Measurements from ENCODE around the gene RSPH6A. TPM values are rescaled to one million over a fixed set of nuclear protein-coding genes. Genes with fewer than 3 reads are reported as not detected.

RSPH6A gene
- total RNA-seq, 1 donor from 2014 or later: not detected

- H3K36me3 ChIP-seq: peaks cover 0 to 7% of the 10 kb centered on the region in 2 donors
- no peaks in the 10 kb centered on the region for H3K9me3 ChIP-seq
- no peaks in the 10 kb centered on the region for H3K27me3 ChIP-seq
- H3K4me1 ChIP-seq: peaks cover 56% of the 10 kb centered on the region
- H3K27ac ChIP-seq: peak overlapping the region; percentile 98
- intact Hi-C loops (cut with DNase I): no loop called here
- no peak for TF ChIP-seq POLR2AphosphoS5 (IDR thresholded peaks at IDR 0.05; ENCODE audit: insufficient read depth in 1 of 2, low read depth in 1 of 2)
- TF ChIP-seq POLR2A (IDR thresholded peaks at IDR 0.05): no peak
- TF ChIP-seq CTCF (IDR thresholded peaks at IDR 0.05): no peak
- no peak for DNase-seq (ENCODE audit: extremely low spot score in 2 of 2)
- peak overlapping the region; percentile 58 to 80 for H3K4me3 ChIP-seq
These were observed 46.5 kb downstream of the RSPH6A start for GRCh38 chr19:45768655-45768983.

GRCh38 chr19:45767881-45768654, 47.0 kb downstream of the RSPH6A start:
- DNase-seq (ENCODE audit: extremely low spot score in 2 of 2): peak in 1 of 2 donors; percentile 92
- H3K9me3 ChIP-seq: no peaks in the 10 kb centered on the region
- H3K4me1 ChIP-seq: peaks cover 58% of the 10 kb centered on the region
- H3K4me3 ChIP-seq: peak overlapping the region; percentile 58 to 80
- peak overlapping the region; percentile 98 for H3K27ac ChIP-seq
- TF ChIP-seq CTCF (IDR thresholded peaks at IDR 0.05) (no peak), POLR2A (IDR thresholded peaks at IDR 0.05) (peak in 1 of 2 donors; percentile 10), POLR2AphosphoS5 (IDR thresholded peaks at IDR 0.05; ENCODE audit: insufficient read depth in 1 of 2, low read depth in 1 of 2) (peak in 1 of 2 donors; percentile 5)
- peaks cover 0 to 7% of the 10 kb centered on the region in 2 donors for H3K36me3 ChIP-seq
- intact Hi-C loops (cut with DNase I): no loop called here
- H3K27me3 ChIP-seq: no peaks in the 10 kb centered on the region

DNA sequence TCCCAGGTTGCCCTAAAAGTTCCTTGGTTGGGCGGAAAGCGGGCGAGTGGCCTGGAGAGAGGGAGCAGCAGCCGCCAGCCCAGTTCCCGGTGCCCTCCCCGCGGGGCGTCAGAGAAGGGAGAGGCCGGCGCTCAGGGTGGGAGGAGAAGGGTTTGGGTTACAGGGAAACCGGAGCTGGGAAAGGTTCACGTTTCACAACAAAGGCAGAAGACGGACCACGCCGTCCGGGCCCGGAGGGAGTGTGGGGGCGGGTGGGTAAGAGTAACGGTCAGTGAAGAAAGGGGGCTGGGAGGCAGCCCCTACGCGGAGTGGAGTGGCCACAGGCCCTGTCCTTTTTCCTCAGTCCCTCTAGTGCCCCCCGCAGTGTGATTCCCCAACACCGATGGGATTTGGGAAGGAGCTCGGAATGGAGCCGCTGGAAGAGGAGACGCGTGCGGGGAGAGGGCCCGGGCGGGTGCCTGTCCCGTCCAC, 47.7 kb downstream of the RSPH6A start:
- intact Hi-C loops (cut with DNase I): no loop called here
- peak overlapping the region; percentile 98 for H3K27ac ChIP-seq
- TF ChIP-seq POLR2AphosphoS5 (IDR thresholded peaks at IDR 0.05; ENCODE audit: insufficient read depth in 1 of 2, low read depth in 1 of 2) (peak in 1 of 2 donors; percentile 90), CTCF (IDR thresholded peaks at IDR 0.05) (no peak), POLR2A (IDR thresholded peaks at IDR 0.05) (peak in 1 of 2 donors; percentile 56)
- no peaks in the 10 kb centered on the region for H3K27me3 ChIP-seq
- H3K36me3 ChIP-seq: peaks cover 0 to 7% of the 10 kb centered on the region in 2 donors
- no peaks in the 10 kb centered on the region for H3K9me3 ChIP-seq
- peak overlapping the region; percentile 58 to 80 for H3K4me3 ChIP-seq
- H3K4me1 ChIP-seq: peaks cover 58% of the 10 kb centered on the region
- peak in 1 of 2 donors; percentile 93 for DNase-seq (ENCODE audit: extremely low spot score in 2 of 2)

- H3K4me1 ChIP-seq: peaks cover 58% of the 10 kb centered on the region
These were observed 48.2 kb downstream of the RSPH6A start for GRCh38 chr19:45766869-45767346.

More at GRCh38 chr19:45766869-45767346, 48.2 kb downstream of the RSPH6A start:
- H3K27ac ChIP-seq: peak overlapping the region; percentile 98
- peaks cover 0 to 7% of the 10 kb centered on the region in 2 donors for H3K36me3 ChIP-seq
- peak overlapping the region; percentile 58 to 80 for H3K4me3 ChIP-seq
- TF ChIP-seq POLR2AphosphoS5 (IDR thresholded peaks at IDR 0.05; ENCODE audit: insufficient read depth in 1 of 2, low read depth in 1 of 2) (no peak), POLR2A (IDR thresholded peaks at IDR 0.05) (no peak), CTCF (IDR thresholded peaks at IDR 0.05) (no peak)
- peak in 1 of 2 donors; percentile 92 for DNase-seq (ENCODE audit: extremely low spot score in 2 of 2)
- no peaks in the 10 kb centered on the region for H3K27me3 ChIP-seq
- H3K9me3 ChIP-seq: no peaks in the 10 kb centered on the region
- intact Hi-C loops (cut with DNase I): no loop called here
